Natural killer cell (primary cell): ENCODE results near the gene DPM2. TPM values are rescaled to one million over a fixed set of nuclear protein-coding genes. Genes with fewer than 3 reads are reported as not detected.

Experiments used
- ATAC-seq, 3 donors: fragments of 150-1000 bp in 2 of 3; fragments of 200-7000 bp in 1 of 3; cut with Tn5 transposase; 1 replicate in 1 of 3; 2 replicates in 2 of 3; pipeline ENCODE4 v1.10.0; 2021; ENCODE audit warnings: mild to moderate bottlenecking in 2 of 3, moderate library complexity in 2 of 3
- DNase-seq, 2 donors: peaks; one replicate each; pipeline versions ENCODE4 v3.0.0 to v3.0.0-alpha.2; 2013 to 2021; ENCODE audit warnings: mixed read lengths in 1 of 2
- H3K27ac ChIP-seq: one replicate; pipeline ENCODE4 v1.5.1; 2013; ENCODE audit warnings: mild to moderate bottlenecking, low read length
- H3K27me3 ChIP-seq: one replicate; pipeline ENCODE4 v1.6.1; 2013; ENCODE audit warnings: low read length; ENCODE audit not compliant: control insufficient read depth, insufficient read depth
- H3K36me3 ChIP-seq: one replicate; pipeline ENCODE4 v1.6.1; 2013; ENCODE audit warnings: low read length; ENCODE audit not compliant: control insufficient read depth, insufficient read depth
- H3K4me1 ChIP-seq: one replicate; pipeline ENCODE4 v1.6.1; 2013; ENCODE audit warnings: low read length; ENCODE audit not compliant: control insufficient read depth, insufficient read depth
- H3K4me3 ChIP-seq: one replicate; pipeline ENCODE4 v1.5.1; 2013; ENCODE audit warnings: low read length
- H3K9me3 ChIP-seq: one replicate; pipeline ENCODE4 v1.6.1; 2013; ENCODE audit warnings: low read length; ENCODE audit not compliant: control insufficient read depth, insufficient read depth
- H3K27ac Mint-ChIP-seq, 2 donors: one replicate each; pipeline ENCODE4 v1.8.0; 2022; ENCODE audit warnings: mild to moderate bottlenecking in 2 of 2, mixed read lengths in 2 of 2, moderate library complexity in 1 of 2
- H3K27me3 Mint-ChIP-seq, 2 donors: one replicate each; pipeline ENCODE4 v1.8.0; 2022; ENCODE audit warnings: low read depth in 2 of 2, mixed read lengths in 2 of 2
- H3K36me3 Mint-ChIP-seq: one replicate; pipeline ENCODE4 v1.8.0; 2022; ENCODE audit warnings: mixed read lengths
- H3K4me1 Mint-ChIP-seq, 2 donors: one replicate each; pipeline ENCODE4 v1.8.0; 2022; ENCODE audit warnings: mixed read lengths in 2 of 2
- H3K4me3 Mint-ChIP-seq: one replicate; pipeline ENCODE4 v1.8.0; 2022; ENCODE audit warnings: mild to moderate bottlenecking, moderate library complexity, mixed read lengths
- H3K9me3 Mint-ChIP-seq, 2 donors: one replicate each; pipeline ENCODE4 v1.8.0; 2022; ENCODE audit warnings: mixed read lengths in 2 of 2
- WGBS: methylation state at CpG from one replicate; pipeline ENCODE4 v1.1.7; 2013; ENCODE audit warnings: missing lambda C conversion rate; ENCODE audit not compliant: insufficient coverage; 5-methylcytosine and 5-hydroxymethylcytosine counted together
- intact Hi-C: fragments of 100-400 bp; cut with micrococcal nuclease; formaldehyde crosslinking; loops from one replicate; pipeline ENCODE4 v1.14.2; 2022
- total RNA-seq, 4 donors: library from RNA; stranded (reverse); fragments of 120-200 nt in 1 of 4; gene quantifications; one replicate each; pipeline versions ENCODE4 v1.2.3 to v1.2.4, GENCODE V29; 2013 to 2022
- TF ChIP-seq, protein P1 (sequence below): fragments of 200-600 bp; IDR thresholded peaks from one replicate; pipeline ENCODE4 v1.8.0; 2022; ENCODE audit warnings: antibody characterized with exemption

The DPM2 gene
- total RNA-seq, 3 donors from 2014 or later (not counting 1 experiment from before 2014, with no cell fraction given), result 22.9 to 31.4 (median 24.1) TPM

DNA sequence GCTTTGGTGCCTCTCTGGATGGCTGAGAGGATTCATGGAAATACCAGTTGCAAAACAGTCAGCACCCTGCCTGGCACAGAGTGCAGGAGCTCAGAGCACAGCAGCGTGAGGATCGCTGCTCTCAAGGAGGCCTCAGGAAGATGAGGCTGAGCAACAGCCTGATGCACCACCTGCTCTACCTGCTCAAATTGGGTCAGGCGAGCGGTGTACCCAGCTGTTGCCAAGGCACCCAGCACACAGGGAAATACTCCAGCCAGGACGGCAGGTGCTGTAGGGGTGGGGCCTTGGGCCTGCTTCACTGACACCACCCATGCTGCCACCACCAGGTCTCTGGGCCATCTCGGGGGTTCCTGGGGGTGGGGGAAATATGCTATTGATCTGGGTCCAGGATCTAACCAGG is 38.8 kb upstream of the DPM2 start:
- Histone ChIP-seq H3K27ac (peak overlapping the region; percentile 28), H3K36me3 (peaks cover 2% of the 10 kb centered on the region), H3K27me3 (no peaks in the 10 kb centered on the region), H3K4me1 (peaks cover 92% of the 10 kb centered on the region), H3K9me3 (no peaks in the 10 kb centered on the region), H3K4me3 (no peak overlapping the region)
- 81% methylated on average over 4 of the region's 6 CpGs for WGBS
- no peaks in the 10 kb centered on the region for H3K27me3 Mint-ChIP-seq
- ATAC-seq, result no peak
- H3K36me3 Mint-ChIP-seq, result no peaks in the 10 kb centered on the region
- H3K27ac Mint-ChIP-seq, result no peak overlapping the region
- TF ChIP-seq, protein P1, sequence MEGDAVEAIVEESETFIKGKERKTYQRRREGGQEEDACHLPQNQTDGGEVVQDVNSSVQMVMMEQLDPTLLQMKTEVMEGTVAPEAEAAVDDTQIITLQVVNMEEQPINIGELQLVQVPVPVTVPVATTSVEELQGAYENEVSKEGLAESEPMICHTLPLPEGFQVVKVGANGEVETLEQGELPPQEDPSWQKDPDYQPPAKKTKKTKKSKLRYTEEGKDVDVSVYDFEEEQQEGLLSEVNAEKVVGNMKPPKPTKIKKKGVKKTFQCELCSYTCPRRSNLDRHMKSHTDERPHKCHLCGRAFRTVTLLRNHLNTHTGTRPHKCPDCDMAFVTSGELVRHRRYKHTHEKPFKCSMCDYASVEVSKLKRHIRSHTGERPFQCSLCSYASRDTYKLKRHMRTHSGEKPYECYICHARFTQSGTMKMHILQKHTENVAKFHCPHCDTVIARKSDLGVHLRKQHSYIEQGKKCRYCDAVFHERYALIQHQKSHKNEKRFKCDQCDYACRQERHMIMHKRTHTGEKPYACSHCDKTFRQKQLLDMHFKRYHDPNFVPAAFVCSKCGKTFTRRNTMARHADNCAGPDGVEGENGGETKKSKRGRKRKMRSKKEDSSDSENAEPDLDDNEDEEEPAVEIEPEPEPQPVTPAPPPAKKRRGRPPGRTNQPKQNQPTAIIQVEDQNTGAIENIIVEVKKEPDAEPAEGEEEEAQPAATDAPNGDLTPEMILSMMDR, result no peak
- peaks cover 15 to 35% of the 10 kb centered on the region in 2 donors for H3K4me1 Mint-ChIP-seq
- DNase-seq, result peak in 1 of 2 donors; percentile 78
- intact Hi-C loops, result no loop called here
- no peak overlapping the region for H3K4me3 Mint-ChIP-seq
- H3K9me3 Mint-ChIP-seq, result no peaks in the 10 kb centered on the region

DNA sequence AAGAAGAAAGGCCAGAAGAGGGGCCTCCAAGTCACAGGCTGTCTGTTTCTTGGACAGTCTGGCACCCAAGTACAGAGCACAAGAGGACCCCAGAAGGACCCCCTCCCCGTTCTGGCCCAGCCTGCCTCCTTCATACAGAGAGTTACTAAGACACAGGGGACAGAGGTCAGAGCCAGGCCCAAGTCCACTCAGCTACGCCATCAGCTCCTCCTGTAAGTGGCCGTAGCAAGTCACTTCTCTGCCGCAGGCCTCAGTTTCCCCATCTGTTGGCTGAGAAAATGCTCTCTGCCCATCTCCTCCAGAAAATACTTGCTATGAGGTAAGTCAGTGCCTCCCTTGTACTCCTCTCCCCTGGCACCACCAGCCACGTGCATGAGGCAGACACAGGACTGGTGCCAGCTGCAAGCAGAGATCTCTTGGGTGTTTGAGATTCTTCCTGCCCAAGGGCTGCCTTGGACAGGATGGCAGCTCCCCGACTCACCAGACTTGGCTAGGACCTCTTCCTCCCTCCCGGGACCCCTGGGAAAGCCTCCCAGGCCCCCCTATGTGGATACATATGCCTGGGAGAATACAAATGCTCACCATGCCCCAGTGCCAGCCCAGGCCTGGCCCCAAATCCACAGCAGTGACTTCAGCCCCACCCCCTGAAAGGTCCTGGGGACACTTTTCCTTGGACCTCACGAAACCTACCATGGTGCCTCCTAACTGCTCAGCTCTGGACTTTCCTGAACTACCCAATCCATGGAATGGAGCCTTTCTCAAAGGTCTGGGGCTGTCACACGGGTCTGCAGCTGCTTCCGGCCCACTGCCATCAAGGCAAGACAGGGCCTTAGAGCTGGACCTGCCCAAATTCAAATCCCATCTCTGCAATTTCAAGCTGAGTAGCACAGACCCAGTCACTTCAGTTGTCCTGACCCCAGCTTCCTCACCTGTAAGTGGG is 38.0 kb upstream of the DPM2 start:
- Mint-ChIP-seq H3K9me3 (no peaks in the 10 kb centered on the region), H3K27me3 (no peaks in the 10 kb centered on the region), H3K4me3 (peak overlapping the region; percentile 9), H3K36me3 (no peaks in the 10 kb centered on the region), H3K4me1 (peaks cover 21 to 38% of the 10 kb centered on the region in 2 donors), H3K27ac (no peak overlapping the region)
- H3K9me3 ChIP-seq, result no peaks in the 10 kb centered on the region
- no peaks in the 10 kb centered on the region for H3K27me3 ChIP-seq
- H3K4me3 ChIP-seq, result no peak overlapping the region
- intact Hi-C loops, result no loop called here
- DNase-seq, result peak in 1 of 2 donors; percentile 36
- H3K36me3 ChIP-seq, result peaks cover 2% of the 10 kb centered on the region
- WGBS, result 87% methylated on average over 10 of the region's 10 CpGs
- TF ChIP-seq, protein P1, result no peak
- peaks cover 96% of the 10 kb centered on the region for H3K4me1 ChIP-seq
- peak overlapping the region; percentile 8 for H3K27ac ChIP-seq
- ATAC-seq, result no peak

DNA sequence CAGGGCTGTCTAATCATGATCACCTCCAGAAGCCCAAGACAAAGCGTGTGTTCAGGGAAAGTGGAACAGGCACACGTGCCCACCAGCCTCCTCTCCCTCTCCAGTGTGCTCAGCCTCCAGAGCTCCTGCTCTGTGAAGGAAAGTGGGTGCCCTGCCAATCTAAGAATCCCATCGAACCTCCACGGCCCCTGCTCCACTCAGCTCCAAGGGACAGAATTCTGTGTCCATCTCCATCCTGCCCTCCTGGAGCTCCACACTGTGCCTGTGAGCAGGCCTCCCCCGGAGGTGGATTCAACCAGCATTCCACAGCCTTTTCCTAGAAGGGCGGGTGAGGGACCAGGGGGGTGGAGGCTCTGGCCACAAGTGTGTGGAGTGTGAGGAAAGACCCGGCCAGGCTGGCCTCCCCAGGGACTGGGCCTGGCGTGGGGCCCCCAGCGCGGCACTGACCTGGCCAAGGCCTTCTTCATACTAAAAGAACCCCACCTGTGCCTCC is 37.2 kb upstream of the DPM2 start:
- Mint-ChIP-seq H3K27ac (no peak overlapping the region), H3K9me3 (no peaks in the 10 kb centered on the region), H3K36me3 (no peaks in the 10 kb centered on the region), H3K27me3 (no peaks in the 10 kb centered on the region), H3K4me3 (no peak overlapping the region), H3K4me1 (peaks cover 21 to 42% of the 10 kb centered on the region in 2 donors)
- DNase-seq, result no peak
- ATAC-seq, result no peak
- no peak overlapping the region for H3K27ac ChIP-seq
- intact Hi-C loops, result no loop called here
- H3K9me3 ChIP-seq, result no peaks in the 10 kb centered on the region
- no peaks in the 10 kb centered on the region for H3K27me3 ChIP-seq
- no peak overlapping the region for H3K4me3 ChIP-seq
- WGBS, result 89% methylated on average over 9 of the region's 10 CpGs
- peaks cover 2% of the 10 kb centered on the region for H3K36me3 ChIP-seq
- peaks cover 100% of the 10 kb centered on the region for H3K4me1 ChIP-seq
- TF ChIP-seq, protein P1, result no peak
